G401 (cell line): ENCODE measurements around the gene KCNH1. TPM values are rescaled to one million over a fixed set of nuclear protein-coding genes. Genes with fewer than 3 reads are reported as not detected.
"Not testable (repeated sequence)": the region's sequence is repeated elsewhere in the genome, so short reads cannot be mapped to it uniquely, and the experiment has no call there.

Experiments used
- DNase-seq: peaks from one replicate; pipeline ENCODE4 v3.0.0-alpha.2; 2015; ENCODE audit warnings: low spot score
- in situ Hi-C: cut with HindIII; loops from 2 replicates; pipeline ENCODE4 v1.10.0; 2016; ENCODE audit warnings: low sequenced_read_pairs, mixed read lengths
- total RNA-seq: library from RNA; depleted of rRNA; stranded (reverse); fragments of >200 nt; shearing (Covaris generic); gene quantifications from 2 replicates; pipeline ENCODE4 v1.2.3, GENCODE V29; 2014

Gene KCNH1
- total RNA-seq, 1 experiment from 2014 or later, result 0.14 TPM

- DNase-seq, result no peak
- in situ Hi-C loops, result no loop called here
These were observed 447.1 kb downstream of the KCNH1 start for GRCh38 chr1:210686841-210687240.

DNA sequence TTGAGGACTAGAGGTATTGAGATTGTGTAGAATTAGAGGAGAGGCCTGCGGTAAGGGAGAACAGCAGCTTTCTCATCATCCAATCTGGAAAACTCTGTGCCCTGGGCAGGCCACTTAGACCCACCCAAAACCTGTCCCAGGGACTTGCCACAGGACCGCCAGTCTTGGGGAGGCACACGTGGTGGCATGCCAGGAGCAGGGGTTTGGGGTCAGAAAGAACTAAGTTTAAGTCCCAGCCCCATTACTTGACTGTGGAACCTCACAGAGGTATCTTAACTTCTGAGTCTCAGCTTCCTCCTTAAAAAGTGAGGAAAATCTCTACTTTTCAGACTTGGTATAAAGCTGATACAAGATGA is 448.7 kb downstream of the KCNH1 start:
- in situ Hi-C loops, result no loop called here
- no peak for DNase-seq

- DNase-seq, result no peak
- in situ Hi-C loops, result no loop called here
These were observed 449.3 kb downstream of the KCNH1 start for GRCh38 chr1:210684466-210685294.

- DNase-seq, result no peak
- in situ Hi-C loops, result no loop called here
These were observed 450.4 kb downstream of the KCNH1 start for GRCh38 chr1:210683403-210684047.

DNA sequence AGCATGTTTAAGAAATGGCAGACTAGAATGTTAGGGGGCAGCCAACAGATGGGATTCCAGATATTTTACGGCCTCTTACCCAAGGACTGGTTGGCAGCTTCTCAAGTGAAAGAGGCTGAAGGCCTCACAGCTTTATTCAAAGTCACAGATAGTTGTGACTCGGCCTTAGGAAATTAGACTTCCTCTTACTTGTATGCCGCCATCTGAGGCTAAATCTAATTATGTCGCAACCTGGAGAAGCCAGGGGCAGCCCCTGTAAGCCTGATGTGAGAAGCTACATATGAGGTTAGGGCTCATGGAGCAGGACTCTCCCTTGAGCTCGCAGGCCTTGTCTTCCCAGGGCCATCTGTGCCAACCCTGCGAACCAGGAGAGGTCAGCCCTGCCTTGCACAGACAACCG is 452.8 kb downstream of the KCNH1 start:
- in situ Hi-C loops, result no loop called here
- no peak for DNase-seq

GRCh38 chr1:210678306-210678705 is 455.6 kb downstream of the KCNH1 start:
- peak; percentile 70 for DNase-seq
- in situ Hi-C loops, result no loop called here

DNA sequence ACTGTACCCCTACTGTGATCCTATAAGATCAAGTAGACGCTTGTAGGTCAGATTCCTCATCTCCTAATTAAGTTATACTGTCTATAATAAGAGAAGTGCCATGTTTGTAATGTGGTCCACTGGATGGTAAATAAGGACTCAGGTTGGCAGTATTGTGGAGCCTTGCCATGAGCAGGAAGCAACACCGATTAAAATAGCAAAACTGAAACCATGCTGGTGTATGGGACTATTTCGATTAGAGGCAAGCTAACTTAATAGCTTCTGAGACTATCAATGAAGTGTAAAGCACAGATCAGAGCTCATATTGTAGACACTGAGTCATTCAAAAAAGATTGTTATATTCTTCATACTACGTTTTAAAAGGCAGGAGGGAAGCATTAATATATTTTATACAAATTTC is 456.4 kb downstream of the KCNH1 start:
- in situ Hi-C loops, result no loop called here
- DNase-seq, result no peak

- DNase-seq, result no peak
- in situ Hi-C loops, result no loop called here
These were observed 457.4 kb downstream of the KCNH1 start for GRCh38 chr1:210676539-210676938.

GRCh38 chr1:210674151-210674550 is 459.8 kb downstream of the KCNH1 start:
- in situ Hi-C loops, result no loop called here

GRCh38 chr1:210669951-210670350 is 464.0 kb downstream of the KCNH1 start:
- in situ Hi-C loops, result no loop called here
- DNase-seq, result peak; percentile 45

More at GRCh38 chr1:210674151-210674550, 459.8 kb downstream of the KCNH1 start:
- DNase-seq, result no peak

- no peak for DNase-seq
- in situ Hi-C loops, result no loop called here
These were observed 470.0 kb downstream of the KCNH1 start for GRCh38 chr1:210663730-210664573.

DNA sequence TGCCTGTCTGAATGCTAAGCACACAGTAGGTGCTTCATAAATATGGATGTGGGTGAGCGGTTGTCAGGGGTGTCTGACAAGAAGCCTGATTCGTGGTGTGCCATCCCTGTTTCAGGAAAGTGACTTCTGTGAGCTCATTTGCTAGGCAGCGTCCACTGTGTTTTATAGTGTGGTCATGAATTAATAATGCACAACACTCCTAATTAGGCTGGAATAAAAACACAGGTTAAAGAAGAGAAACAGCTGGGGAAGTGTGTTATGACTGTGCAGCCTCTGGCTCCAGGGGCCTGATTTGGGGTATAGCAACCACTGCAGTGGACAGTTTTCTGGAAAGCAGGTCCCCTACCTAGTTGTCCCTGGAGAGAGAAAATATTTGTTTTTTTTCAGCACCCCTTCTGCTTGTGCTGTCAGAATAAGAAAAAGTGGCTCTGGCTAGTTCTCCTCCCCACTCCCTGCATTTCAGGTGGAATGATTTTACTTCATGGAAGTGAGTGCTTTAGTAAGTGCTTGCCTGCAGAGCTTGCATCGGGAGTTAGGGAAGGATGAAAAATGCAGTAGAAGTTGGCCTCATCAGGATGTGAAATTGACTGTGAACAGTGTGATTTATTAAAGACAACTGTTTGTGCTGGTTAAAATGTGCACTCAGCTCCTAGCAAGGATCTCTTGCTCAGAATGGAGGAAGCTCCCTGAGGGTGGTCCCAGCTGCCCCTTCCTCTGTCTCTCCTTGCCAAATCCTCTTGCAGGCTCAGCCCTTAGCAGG is 471.5 kb downstream of the KCNH1 start:
- DNase-seq, result no peak
- in situ Hi-C loops, result no loop called here

GRCh38 chr1:210661520-210661919 is 472.4 kb downstream of the KCNH1 start:
- DNase-seq, in situ Hi-C loops: not testable (repeated sequence)

- in situ Hi-C loops, result no loop called here
- no peak for DNase-seq
These were observed 476.1 kb downstream of the KCNH1 start for GRCh38 chr1:210657806-210658205.

GRCh38 chr1:210655511-210655910 is 478.4 kb downstream of the KCNH1 start:
- in situ Hi-C loops, result no loop called here
- DNase-seq, result no peak

GRCh38 chr1:210654176-210654981 is 479.6 kb downstream of the KCNH1 start:
- no peak for DNase-seq
- in situ Hi-C loops, result no loop called here

DNA sequence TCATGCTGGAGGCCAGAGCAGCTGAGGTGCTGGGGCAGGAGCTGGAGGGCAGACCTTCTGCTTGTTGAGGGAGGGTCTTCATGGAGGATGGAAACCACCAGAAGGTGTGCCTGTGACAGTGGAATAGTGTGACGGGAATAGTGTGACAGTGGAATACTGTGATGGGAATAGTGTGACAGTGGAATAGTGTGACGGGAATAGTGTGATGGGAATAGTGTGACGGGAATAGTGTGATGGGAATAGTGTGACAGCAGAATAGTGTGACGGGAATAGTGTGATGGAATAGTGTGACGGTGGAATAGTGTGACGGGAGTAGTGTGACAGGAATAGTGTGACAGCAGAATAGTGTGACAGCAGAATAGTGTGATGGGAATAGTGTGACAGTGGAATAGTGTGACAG is 480.2 kb downstream of the KCNH1 start:
- peak; percentile 17 for DNase-seq
- in situ Hi-C loops, result no loop called here

DNA sequence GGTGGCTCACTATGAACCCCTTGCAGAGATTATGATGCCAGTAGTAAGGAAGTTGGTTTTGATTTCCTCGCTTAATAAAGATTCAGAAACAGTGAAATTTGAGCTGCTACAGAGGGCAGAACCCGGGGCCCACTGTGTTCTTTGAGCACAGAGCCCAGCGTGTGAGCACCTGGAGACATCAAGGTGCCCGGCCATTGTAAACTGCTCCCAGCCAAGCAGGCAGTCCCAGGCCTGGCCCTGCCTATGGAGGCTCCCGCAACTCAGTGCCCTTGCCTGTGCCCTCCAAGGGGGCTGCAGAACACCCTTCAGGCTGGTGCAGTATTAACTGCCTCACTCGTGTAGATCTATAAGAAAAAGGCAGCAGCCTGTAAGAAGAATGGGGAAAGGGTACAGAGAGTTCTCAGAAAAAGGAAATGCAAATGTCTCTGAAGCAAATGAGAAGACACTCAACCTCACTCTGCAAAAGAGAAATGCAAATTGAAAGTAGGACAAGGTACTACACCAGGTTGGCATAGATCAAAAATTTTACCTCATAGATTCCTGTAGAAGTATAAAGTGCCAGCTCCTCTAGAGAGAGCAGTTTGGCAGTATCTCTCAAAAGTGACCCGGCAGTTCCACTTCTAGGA is 481.5 kb downstream of the KCNH1 start:
- in situ Hi-C loops, result no loop called here
- DNase-seq, result no peak
